Measurements from ENCODE around the gene PHF2.
"Not testable (repeated sequence)": the region's sequence is repeated elsewhere in the genome, so short reads cannot be mapped to it uniquely, and the experiment has no call there.

The PHF2 gene

GRCh38 chr9:93655621-93656425, 79.4 kb downstream of the PHF2 start:
- DNase-seq, result no peak

- DNase-seq, result no peak
These were observed 80.2 kb downstream of the PHF2 start for GRCh38 chr9:93656426-93657239.

- no peak for DNase-seq
These were observed 81.1 kb downstream of the PHF2 start for GRCh38 chr9:93657331-93658111.

- no peak for DNase-seq
These were observed 82.0 kb downstream of the PHF2 start for GRCh38 chr9:93658184-93658925.

GRCh38 chr9:93659044-93659836, 82.9 kb downstream of the PHF2 start:
- DNase-seq, result no peak

- DNase-seq, result no peak
These were observed 83.4 kb downstream of the PHF2 start for GRCh38 chr9:93659837-93660177.

- DNase-seq, result no peak
These were observed 84.1 kb downstream of the PHF2 start for GRCh38 chr9:93660352-93661046.

- no peak for DNase-seq
These were observed 85.2 kb downstream of the PHF2 start for GRCh38 chr9:93661591-93661990.

GRCh38 chr9:93662016-93662638, 85.7 kb downstream of the PHF2 start:
- no peak for DNase-seq

GRCh38 chr9:93662952-93663572, 86.7 kb downstream of the PHF2 start:
- DNase-seq, result no peak

- DNase-seq, result no peak
These were observed 87.6 kb downstream of the PHF2 start for GRCh38 chr9:93663877-93664548.

- DNase-seq, result no peak
These were observed 88.3 kb downstream of the PHF2 start for GRCh38 chr9:93664549-93665120.

- DNase-seq, result no peak
These were observed 88.8 kb downstream of the PHF2 start for GRCh38 chr9:93665128-93665636.

GRCh38 chr9:93665637-93666438, 89.5 kb downstream of the PHF2 start:
- no peak for DNase-seq

- not testable (repeated sequence) for DNase-seq
These were observed 90.0 kb downstream of the PHF2 start for GRCh38 chr9:93666439-93666784.

- no peak for DNase-seq
These were observed 90.6 kb downstream of the PHF2 start for GRCh38 chr9:93667006-93667405.

GRCh38 chr9:93667627-93668026, 91.2 kb downstream of the PHF2 start:
- DNase-seq, result no peak

GRCh38 chr9:93668261-93668871, 92.0 kb downstream of the PHF2 start:
- DNase-seq, result no peak

Data from NCI-H187 (cell line).